ENCODE data around the gene ACTR1A. TPM values are rescaled to one million over a fixed set of nuclear protein-coding genes. Genes with fewer than 3 reads are reported as not detected.

The ACTR1A gene
- polyA plus RNA-seq, 3 donors, result 72.7 to 79.4 (median 79.0) TPM

DNA sequence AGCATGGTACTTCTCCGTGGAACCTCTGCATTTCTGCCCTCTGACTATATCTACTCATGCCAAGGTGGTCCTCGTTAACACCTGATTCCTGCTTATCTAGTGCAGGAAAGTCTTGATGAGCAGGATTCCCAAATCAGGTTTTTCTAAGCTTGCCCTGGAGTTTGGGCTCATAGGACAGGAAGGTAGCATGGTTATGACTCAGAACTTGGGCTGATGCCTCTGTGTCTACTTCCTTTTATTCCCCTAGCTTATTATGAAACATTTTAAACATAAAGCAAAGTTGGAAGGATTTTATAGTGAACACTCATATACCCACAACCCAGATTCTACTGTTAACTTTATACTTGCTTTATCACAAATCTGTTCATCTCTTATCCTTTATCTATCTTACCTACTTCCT, 6.9 kb upstream of the ACTR1A start:
- H3K4me1 ChIP-seq (ENCODE audit: control insufficient read depth in 1 of 2, insufficient read depth in 2 of 2, low read length in 2 of 2), result peaks cover 59 to 69% of the 10 kb centered on the region in 2 donors
- no peaks in the 10 kb centered on the region for H3K9me3 ChIP-seq (replicated peaks in 1 of 2; ENCODE audit: control insufficient read depth in 1 of 2, insufficient read depth in 1 of 2, low read length in 2 of 2)
- peaks cover 85% of the 10 kb centered on the region for H4K20me1 ChIP-seq (ENCODE audit: insufficient read depth, low read length)
- peak overlapping the region; percentile 70 to 79 for H3K27ac ChIP-seq (ENCODE audit: low read depth in 1 of 2, low read length in 2 of 2)
- peaks cover 22 to 62% of the 10 kb centered on the region in 2 donors for H3K36me3 ChIP-seq (replicated peaks in 1 of 2; ENCODE audit: control insufficient read depth in 1 of 2, insufficient read depth in 2 of 2, low read length in 2 of 2)
- Mint-ChIP-seq H3K4me3 (no peak overlapping the region), H3K36me3 (peaks cover 43 to 60% of the 10 kb centered on the region in 2 donors), H3K9me3 (no peaks in the 10 kb centered on the region), H3K27me3 (ENCODE audit: low read depth in 3 of 3) (peaks cover 0 to 1% (median 0%) of the 10 kb centered on the region in 3 donors), H3K4me1 (peaks cover 60% of the 10 kb centered on the region), H3K27ac (peak overlapping the region; percentile 85 to 94 (median 89))
- intact Hi-C loops (cut with micrococcal nuclease), result loop anchor here (10.0 kb wide), 3 partner anchors 235 to 375 kb away; partner anchors contain the start of genes PPRC1 (in 2 of the 2), ELOVL3 (in 1 of the 2) and WBP1L (in 1 of the 2)
- peaks cover 87% of the 10 kb centered on the region for H3K79me2 ChIP-seq (ENCODE audit: insufficient read depth, low read length)
- DNase-seq, result peak; percentile 66 to 91 (median 87)
- no peak overlapping the region for H2AFZ ChIP-seq (ENCODE audit: insufficient read depth, low read depth, low read length, poor library complexity, severe bottlenecking)
- no peak overlapping the region for H3K9ac ChIP-seq (ENCODE audit: insufficient read depth, low read length, poor library complexity, severe bottlenecking)
- peak overlapping the region in 1 of 3 experiments; percentile 38 for H3K4me3 ChIP-seq (replicated peaks in 1 of 3; ENCODE audit: low read depth in 2 of 3, low read length in 3 of 3)
- TF ChIP-seq, protein P1, sequence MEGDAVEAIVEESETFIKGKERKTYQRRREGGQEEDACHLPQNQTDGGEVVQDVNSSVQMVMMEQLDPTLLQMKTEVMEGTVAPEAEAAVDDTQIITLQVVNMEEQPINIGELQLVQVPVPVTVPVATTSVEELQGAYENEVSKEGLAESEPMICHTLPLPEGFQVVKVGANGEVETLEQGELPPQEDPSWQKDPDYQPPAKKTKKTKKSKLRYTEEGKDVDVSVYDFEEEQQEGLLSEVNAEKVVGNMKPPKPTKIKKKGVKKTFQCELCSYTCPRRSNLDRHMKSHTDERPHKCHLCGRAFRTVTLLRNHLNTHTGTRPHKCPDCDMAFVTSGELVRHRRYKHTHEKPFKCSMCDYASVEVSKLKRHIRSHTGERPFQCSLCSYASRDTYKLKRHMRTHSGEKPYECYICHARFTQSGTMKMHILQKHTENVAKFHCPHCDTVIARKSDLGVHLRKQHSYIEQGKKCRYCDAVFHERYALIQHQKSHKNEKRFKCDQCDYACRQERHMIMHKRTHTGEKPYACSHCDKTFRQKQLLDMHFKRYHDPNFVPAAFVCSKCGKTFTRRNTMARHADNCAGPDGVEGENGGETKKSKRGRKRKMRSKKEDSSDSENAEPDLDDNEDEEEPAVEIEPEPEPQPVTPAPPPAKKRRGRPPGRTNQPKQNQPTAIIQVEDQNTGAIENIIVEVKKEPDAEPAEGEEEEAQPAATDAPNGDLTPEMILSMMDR (IDR thresholded peaks at IDR 0.05), result no peak
- H3K4me2 ChIP-seq (replicated peaks; ENCODE audit: extremely low read depth, low read length, poor library complexity, severe bottlenecking), result peak overlapping the region; percentile 45
- no CpG with 5 or more reads among the region's 2 CpGs for WGBS (ENCODE audit: insufficient coverage)
- no peaks in the 10 kb centered on the region for H3K27me3 ChIP-seq (ENCODE audit: control insufficient read depth in 2 of 2, insufficient read depth in 2 of 2, low read length in 2 of 2)

DNA sequence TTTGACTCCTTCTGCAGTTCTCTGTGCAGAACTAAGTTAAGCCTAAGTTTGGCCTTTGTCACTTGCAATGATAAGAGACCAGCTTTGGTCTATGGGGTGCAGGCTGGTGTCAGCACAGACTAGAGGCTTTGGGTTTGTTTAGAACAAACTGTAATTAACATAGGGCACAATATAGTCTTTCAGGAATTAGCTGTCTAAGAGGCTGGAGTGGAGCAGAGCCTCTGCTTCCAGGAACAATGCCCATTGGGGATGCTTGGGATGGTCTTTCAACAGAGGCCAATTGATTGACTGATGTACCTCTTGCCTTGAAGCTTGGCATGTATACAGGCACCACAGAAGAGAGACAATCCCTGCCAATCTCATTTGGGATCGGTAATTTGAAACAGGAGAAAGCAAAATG, 6.0 kb upstream of the ACTR1A start:
- Histone ChIP-seq H4K20me1 (ENCODE audit: insufficient read depth, low read length) (peaks cover 76% of the 10 kb centered on the region), H3K36me3 (replicated peaks in 1 of 2; ENCODE audit: control insufficient read depth in 1 of 2, insufficient read depth in 2 of 2, low read length in 2 of 2) (peaks cover 13 to 53% of the 10 kb centered on the region in 2 donors), H3K4me3 (replicated peaks in 1 of 3; ENCODE audit: low read depth in 2 of 3, low read length in 3 of 3) (no peak overlapping the region), H3K9ac (ENCODE audit: insufficient read depth, low read length, poor library complexity, severe bottlenecking) (no peak overlapping the region), H3K27me3 (ENCODE audit: control insufficient read depth in 2 of 2, insufficient read depth in 2 of 2, low read length in 2 of 2) (no peaks in the 10 kb centered on the region), H3K9me3 (replicated peaks in 1 of 2; ENCODE audit: control insufficient read depth in 1 of 2, insufficient read depth in 1 of 2, low read length in 2 of 2) (no peaks in the 10 kb centered on the region), H2AFZ (ENCODE audit: insufficient read depth, low read depth, low read length, poor library complexity, severe bottlenecking) (no peak overlapping the region), H3K4me2 (replicated peaks; ENCODE audit: extremely low read depth, low read length, poor library complexity, severe bottlenecking) (no peak overlapping the region), H3K79me2 (ENCODE audit: insufficient read depth, low read length) (peaks cover 85% of the 10 kb centered on the region), H3K4me1 (ENCODE audit: control insufficient read depth in 1 of 2, insufficient read depth in 2 of 2, low read length in 2 of 2) (peaks cover 59 to 71% of the 10 kb centered on the region in 2 donors), H3K27ac (ENCODE audit: low read depth in 1 of 2, low read length in 2 of 2) (peak overlapping the region in 1 of 2 donors; percentile 79)
- no CpG with 5 or more reads among the region's 1 CpG for WGBS (ENCODE audit: insufficient coverage)
- Mint-ChIP-seq H3K4me1 (peaks cover 60% of the 10 kb centered on the region), H3K27me3 (ENCODE audit: low read depth in 3 of 3) (peaks cover 0 to 1% (median 0%) of the 10 kb centered on the region in 3 donors), H3K4me3 (no peak overlapping the region), H3K27ac (peak overlapping the region; percentile 64 to 94 (median 85)), H3K9me3 (no peaks in the 10 kb centered on the region), H3K36me3 (peaks cover 36 to 51% of the 10 kb centered on the region in 2 donors)
- intact Hi-C loops (cut with micrococcal nuclease), result loop anchor here (10.0 kb wide), 3 partner anchors 236 to 374 kb away; partner anchors contain the start of genes PPRC1 (in 2 of the 2), ELOVL3 (in 1 of the 2) and WBP1L (in 1 of the 2)
- TF ChIP-seq, protein P1 (IDR thresholded peaks at IDR 0.05), result no peak
- no peak for DNase-seq
